HG02970 (cell line): ENCODE results near the gene DIAPH2.
"Not testable (repeated sequence)": the region's sequence is repeated elsewhere in the genome, so short reads cannot be mapped to it uniquely, and the experiment has no call there.

ENCODE experiments used
- ATAC-seq: cut with Tn5 transposase; IDR thresholded peaks from one replicate; pipeline ENCODE4 v1.9.1; 2021; ENCODE audit warnings: mild to moderate bottlenecking, moderate library complexity, moderate number of reproducible peaks; ENCODE audit not compliant: unreplicated experiment, low FRiP score

The DIAPH2 gene

GRCh38 chrX:97409632-97410415 is 725.2 kb downstream of the DIAPH2 start:
- ATAC-seq: not testable (repeated sequence)

- ATAC-seq: no peak
These were observed 731.8 kb downstream of the DIAPH2 start for GRCh38 chrX:97416461-97416860.

GRCh38 chrX:97429101-97429500 is 744.5 kb downstream of the DIAPH2 start:
- no peak for ATAC-seq

DNA sequence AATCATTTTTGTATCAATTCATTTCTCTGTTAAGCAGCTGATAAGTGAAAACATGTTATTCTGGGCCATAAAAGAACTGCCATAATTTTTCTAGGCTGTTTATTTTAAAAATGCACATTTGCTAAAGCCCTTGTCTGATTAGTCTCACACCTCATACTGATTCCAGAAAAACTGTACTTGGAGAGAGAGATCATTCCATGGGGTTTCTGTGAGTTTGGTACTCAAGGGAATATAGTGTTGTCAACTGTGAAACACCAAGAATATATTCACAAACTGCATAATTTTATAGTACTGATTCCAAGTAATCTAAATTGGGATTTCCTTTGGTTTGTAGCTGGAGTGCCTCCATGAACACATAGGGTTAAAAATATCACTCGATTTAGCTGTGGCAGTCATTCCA is 746.6 kb downstream of the DIAPH2 start:
- no peak for ATAC-seq

DNA sequence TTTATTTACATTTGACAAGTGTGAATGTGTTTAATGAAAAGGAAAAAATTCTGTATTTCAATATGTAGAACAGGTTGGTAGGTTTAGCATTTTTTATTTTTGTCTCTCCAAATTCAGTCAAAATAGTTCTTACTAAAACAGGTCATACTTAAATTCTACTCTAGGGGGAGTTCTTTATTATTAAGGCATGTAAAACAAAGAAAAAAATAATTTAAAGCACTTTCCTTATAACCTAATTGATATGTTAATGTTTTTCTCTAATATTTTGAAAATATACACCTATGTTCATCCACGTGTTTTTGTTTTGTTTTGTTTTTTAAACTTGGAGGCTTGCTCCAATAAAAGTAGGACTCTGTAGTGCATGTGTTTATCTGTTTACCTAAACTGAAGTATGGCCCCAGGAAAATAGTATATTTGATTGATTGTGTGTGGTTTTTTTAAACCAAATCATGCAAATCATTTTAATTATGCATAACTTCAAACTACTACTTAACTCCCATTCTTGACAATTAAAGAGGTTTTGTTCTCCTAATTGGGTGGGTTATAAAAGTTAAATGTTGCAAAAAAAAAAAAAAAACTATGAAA is 761.7 kb downstream of the DIAPH2 start:
- ATAC-seq: no peak

GRCh38 chrX:97447306-97447705 is 762.7 kb downstream of the DIAPH2 start:
- no peak for ATAC-seq

- no peak for ATAC-seq
These were observed 767.6 kb downstream of the DIAPH2 start for GRCh38 chrX:97452283-97452682.

DNA sequence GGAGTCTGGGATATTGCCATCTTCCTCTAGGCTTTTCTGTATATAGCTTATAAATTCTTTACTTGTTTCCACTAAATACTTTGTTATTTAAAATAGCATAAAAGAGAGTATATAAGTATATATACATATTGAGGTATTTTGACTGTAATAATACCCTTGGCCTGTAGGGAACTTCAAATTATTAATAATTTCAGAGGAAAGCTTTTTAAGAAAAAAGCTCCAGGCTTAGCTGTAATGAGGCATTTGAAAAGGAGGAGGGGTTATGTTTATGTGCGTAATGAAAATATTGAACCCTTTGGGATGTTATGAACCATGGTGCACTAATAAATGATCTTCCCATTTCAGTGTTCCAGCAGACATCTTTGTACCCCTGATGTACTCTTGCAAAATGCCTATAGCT is 777.1 kb downstream of the DIAPH2 start:
- no peak for ATAC-seq

- ATAC-seq: no peak
These were observed 786.4 kb downstream of the DIAPH2 start for GRCh38 chrX:97471071-97471470.

DNA sequence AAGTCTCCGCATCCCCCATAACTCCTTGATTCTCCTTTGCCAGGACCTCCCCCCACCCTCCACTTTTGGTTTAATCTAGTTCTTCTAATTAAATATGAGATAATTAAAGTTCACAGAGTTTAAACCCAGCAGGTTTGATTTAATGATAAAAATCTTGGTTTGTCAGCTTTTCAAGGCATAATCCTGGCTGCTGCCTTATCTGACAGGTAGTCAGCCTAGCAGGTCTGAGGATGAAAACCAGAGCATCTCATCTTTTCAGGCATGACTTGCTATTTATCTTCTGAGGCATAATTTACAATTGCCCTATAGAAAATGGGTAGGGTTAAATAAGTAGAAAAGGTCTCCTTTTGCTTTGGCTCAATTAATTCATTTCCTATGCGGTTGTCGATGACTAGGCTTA is 790.3 kb downstream of the DIAPH2 start:
- ATAC-seq: no peak

DNA sequence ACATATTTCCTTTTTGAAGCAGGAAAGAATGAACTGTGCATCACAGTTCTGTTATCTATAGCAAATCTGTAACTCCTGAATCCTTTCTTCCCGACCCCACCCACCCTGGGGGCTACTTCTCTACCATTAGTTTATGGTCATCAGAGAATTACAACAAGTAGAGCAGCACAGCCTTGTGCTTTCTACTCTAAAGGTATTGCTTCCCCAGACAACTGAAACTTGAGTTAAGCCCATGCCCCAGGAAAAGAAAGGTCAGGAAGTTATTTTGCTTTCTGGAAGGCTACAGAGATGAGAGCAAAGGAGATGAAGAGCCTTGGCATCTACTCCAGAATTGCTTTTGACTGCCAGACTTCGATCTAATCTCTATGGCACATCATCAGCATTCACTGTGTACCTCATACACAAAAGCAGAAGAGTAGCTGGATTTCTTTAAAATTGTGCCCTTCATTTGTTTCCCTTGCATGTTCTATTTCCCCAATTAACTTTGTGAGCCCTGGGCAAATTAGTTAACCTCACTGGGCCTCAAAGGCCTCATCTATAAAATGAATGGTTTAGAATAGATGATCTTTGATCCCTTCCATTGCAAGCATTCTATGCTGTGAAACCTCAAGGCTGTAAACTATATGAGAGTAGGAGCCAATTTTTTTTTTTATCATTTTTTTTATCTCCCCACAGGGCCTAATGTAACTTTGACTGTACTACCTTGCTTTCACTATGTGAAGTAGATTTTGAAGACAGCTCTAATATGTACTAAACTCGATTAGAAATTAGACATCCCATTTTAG is 794.7 kb downstream of the DIAPH2 start:
- ATAC-seq: no peak

DNA sequence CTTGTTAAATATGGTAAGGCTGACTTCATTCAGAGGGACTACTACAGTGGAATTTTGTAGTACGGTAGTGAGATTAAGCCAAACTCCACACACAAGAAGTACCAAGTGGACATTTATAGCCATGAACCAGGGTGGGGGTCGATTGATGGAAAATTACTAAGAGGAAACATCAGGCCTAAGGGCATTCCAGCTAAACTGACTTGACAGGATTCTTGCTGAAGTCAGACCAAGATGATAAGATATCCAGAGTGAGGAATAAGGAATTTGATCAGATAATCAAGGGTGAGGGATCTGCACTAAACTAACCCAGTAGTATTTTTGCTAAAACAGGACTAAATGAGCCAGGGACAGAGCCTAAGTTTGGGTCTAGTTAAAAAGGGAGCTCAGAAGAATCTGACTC is 796.6 kb downstream of the DIAPH2 start:
- ATAC-seq: no peak

DNA sequence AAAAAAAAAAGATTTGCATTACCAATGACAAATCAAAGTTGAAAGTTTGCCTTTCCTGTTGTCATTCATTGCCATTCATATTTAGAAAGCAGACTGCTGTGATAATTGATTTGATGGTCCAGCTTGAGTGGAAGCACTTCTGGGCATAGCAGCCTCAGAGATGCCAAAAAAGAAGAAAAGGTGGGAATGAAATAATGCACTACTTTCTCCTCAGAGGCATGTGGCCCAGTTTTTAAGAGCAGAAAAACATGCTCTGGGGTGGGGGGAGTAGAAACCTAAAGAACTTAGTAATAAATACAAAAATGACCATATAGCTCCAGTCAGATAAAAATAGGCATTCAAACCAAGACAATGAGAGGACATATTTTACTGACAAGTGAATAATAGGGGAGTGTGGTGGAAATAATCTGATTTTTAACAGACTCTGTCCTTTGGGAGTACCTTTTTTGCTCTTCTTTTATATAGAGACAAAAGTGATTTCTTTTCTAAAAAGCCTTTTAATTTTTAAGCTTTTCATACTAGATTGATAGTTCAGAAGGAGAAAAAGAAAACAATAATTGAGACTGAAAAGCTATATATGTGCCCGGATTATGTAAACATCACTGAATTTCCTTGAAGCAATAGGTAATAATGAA is 798.1 kb downstream of the DIAPH2 start:
- ATAC-seq: no peak

- ATAC-seq: no peak
These were observed 806.0 kb downstream of the DIAPH2 start for GRCh38 chrX:97490656-97491055.

DNA sequence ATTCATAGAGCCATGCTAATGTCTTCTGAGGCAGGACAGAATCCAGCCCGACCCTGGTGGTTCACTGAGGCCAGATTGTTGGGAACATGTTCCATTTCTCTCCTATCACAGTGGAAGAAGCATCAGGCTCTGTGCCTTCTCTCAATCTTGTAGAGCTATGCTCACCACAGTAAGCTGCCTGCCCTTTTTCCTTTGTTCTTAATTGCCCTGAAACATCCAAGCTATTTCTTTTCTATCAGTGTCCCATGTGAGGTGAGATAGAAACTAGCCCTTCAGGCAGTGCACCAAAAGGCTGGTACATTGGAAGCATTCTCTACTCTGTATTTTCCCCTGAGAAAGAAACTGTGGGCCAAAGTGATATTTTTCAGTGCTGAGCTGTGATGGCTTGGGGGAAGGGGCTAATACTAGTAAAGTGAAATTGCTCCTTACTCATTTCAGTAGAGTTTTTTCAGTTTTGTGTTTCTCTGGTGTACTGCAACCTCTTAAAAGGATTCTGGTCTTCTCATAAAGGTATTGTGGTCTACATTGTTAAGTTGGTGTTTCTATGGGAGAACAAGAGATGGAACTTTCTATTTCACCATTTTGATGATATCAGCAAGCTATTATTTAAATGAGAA is 810.2 kb downstream of the DIAPH2 start:
- ATAC-seq: no peak

GRCh38 chrX:97498093-97498492 is 813.5 kb downstream of the DIAPH2 start:
- ATAC-seq: no peak

DNA sequence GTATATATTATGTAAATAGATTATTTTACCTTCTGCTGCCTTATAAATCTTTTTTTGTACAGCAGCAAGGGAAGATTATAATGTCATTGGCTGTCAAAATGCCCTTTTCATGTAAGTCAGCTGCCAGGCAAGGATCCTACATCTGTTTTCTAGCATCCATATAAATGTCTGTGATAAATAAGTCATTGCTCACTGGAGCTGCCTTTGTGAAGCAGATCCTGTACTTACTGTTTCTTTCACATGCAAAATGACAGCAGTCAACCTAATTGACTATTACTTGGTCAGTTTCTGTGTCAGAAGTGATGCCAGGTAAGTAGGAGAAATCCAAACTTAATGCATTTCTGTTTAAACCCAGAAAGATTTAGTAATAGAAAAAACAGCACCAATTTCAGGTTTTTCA is 819.8 kb downstream of the DIAPH2 start:
- no peak for ATAC-seq

DNA sequence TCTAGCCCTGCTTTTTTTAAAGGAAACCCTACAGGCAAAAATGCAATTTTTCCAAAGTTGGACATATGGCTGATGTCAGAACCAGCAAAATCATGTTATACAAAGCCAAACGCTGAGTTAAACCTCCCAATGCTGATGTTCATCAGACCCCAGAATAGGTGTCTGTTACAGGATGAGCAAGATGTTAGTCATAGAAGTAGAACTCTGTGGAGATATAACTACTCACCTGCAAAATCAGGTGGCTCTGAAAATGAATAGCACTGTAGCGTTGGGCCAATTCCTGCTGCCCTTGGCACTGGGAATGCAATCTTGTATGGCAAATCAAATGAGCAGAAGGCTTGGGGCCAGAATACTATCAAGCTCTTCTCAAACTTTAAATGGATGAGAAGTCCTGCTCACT is 833.1 kb downstream of the DIAPH2 start:
- no peak for ATAC-seq

- no peak for ATAC-seq
These were observed 837.7 kb downstream of the DIAPH2 start for GRCh38 chrX:97522307-97522706.

- ATAC-seq: no peak
These were observed 839.7 kb downstream of the DIAPH2 start for GRCh38 chrX:97524340-97524739.

GRCh38 chrX:97524997-97525396 is 840.4 kb downstream of the DIAPH2 start:
- no peak for ATAC-seq
